Gastroesophageal sphincter (tissue), 3 donors: ENCODE results near the gene SLC12A4.

ENCODE experiments used
- CTCF ChIP-seq, 4 experiments: fragments of 200-600 bp in 2 of 4; fragments of 450-650 bp in 2 of 4; sonication (generic) in 1 of 4; IDR thresholded peaks; one replicate each; pipeline ENCODE4 v1.5.1; 2017 to 2019; ENCODE audit warnings: antibody characterized with exemption in 4 of 4, mild to moderate bottlenecking in 2 of 4, moderate library complexity in 2 of 4
- POLR2A ChIP-seq, 2 donors: fragments of 450-650 bp; IDR thresholded peaks; one replicate each; pipeline ENCODE4 v1.6.1; 2017; ENCODE audit warnings: antibody characterized with exemption in 2 of 2, mild to moderate bottlenecking in 2 of 2, moderate library complexity in 1 of 2

- TF ChIP-seq POLR2A (IDR thresholded peaks at IDR 0.05) (no peak), CTCF (IDR thresholded peaks at IDR 0.05) (no peak)
Measured at GRCh38 chr16:67967958-67968399, 458 bp downstream of the SLC12A4 start.
